Measurements from ENCODE around the gene PDE6D. TPM values are rescaled to one million over a fixed set of nuclear protein-coding genes. Genes with fewer than 3 reads are reported as not detected.
"Not testable (repeated sequence)": the region's sequence is repeated elsewhere in the genome, so short reads cannot be mapped to it uniquely, and the experiment has no call there.

PDE6D gene
- total and polyA plus RNA-seq, 8 donors: 1.7 to 29.4 (median 24.1) TPM; not detected in 1

DNA sequence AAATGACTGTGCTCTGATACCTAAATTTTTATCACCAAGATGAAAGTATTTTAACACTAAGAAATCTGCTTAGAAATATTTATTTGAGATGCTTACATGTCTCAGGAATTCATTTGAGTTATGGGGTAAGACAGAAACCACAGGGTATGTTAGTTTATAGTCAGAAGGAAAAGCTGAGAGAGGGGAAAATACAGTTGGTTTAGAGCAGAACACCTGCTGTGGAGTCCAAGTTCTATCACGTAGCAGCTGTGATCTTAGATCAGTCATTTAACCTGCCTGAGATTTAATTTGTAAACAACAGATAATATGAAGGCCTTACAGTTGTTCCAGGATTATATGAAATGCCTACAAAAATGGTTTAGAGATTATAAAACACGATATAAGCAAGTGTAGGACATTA, 29.0 kb downstream of the PDE6D start:
- no peaks in the 10 kb centered on the region for H3K4me1 ChIP-seq
- no peak overlapping the region for H3K27ac ChIP-seq
- H3K9me3 ChIP-seq: no peaks in the 10 kb centered on the region
- no peaks in the 10 kb centered on the region for H3K27me3 ChIP-seq
- intact Hi-C loops (cut with DNase I; ENCODE audit: low total_unique reads): no loop called here
- TF ChIP-seq POLR2A (IDR thresholded peaks at IDR 0.05) (no peak), POLR2AphosphoS5 (IDR thresholded peaks at IDR 0.05) (no peak), EP300 (IDR thresholded peaks at IDR 0.05) (no peak)
- TF ChIP-seq, protein P1, sequence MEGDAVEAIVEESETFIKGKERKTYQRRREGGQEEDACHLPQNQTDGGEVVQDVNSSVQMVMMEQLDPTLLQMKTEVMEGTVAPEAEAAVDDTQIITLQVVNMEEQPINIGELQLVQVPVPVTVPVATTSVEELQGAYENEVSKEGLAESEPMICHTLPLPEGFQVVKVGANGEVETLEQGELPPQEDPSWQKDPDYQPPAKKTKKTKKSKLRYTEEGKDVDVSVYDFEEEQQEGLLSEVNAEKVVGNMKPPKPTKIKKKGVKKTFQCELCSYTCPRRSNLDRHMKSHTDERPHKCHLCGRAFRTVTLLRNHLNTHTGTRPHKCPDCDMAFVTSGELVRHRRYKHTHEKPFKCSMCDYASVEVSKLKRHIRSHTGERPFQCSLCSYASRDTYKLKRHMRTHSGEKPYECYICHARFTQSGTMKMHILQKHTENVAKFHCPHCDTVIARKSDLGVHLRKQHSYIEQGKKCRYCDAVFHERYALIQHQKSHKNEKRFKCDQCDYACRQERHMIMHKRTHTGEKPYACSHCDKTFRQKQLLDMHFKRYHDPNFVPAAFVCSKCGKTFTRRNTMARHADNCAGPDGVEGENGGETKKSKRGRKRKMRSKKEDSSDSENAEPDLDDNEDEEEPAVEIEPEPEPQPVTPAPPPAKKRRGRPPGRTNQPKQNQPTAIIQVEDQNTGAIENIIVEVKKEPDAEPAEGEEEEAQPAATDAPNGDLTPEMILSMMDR (IDR thresholded peaks at IDR 0.05): no peak
- no peak overlapping the region for H3K4me3 ChIP-seq
- WGBS, 5 donors: 58 to 72% (median 66%) methylated on average over 2 of the region's 2 CpGs
- no peak for DNase-seq
- no peaks in the 10 kb centered on the region for H3K36me3 ChIP-seq

DNA sequence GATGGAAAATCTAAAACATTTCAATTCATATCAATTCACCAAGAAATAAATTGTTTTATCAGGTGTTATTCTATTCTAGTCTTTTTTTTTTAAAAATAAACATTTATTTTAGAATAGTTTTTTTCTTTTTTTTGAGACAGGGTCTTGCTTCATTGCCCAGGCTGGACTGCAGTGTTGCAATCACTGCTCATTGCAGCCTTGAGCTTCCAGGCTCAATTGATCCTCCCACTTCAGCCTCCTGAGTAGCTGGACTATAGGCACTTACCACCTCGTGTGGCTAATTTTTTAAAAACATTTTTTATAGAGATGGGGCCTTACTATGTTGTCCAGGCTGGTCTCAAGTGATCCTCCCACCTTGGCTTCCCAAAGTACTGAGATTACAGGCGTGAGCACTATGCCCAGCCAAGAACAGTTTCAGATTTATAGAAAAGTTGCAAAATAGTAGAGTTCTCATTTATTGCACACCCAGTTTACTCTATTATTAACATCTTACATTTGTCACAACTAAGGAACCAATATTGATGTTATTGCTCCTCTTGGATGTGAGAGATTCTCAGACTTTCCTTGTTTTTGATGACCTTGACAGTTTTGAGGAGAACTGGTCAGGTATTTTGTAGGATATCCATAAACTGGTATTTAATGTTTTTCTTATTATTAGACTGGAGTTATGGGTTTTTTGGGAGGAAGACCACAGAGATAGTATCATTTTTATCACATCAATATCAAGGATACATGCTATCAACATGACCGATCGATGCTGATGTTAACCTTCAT, 29.9 kb downstream of the PDE6D start:
- TF ChIP-seq, protein P1 (IDR thresholded peaks at IDR 0.05): no peak
- TF ChIP-seq POLR2AphosphoS5 (IDR thresholded peaks at IDR 0.05) (no peak), POLR2A (IDR thresholded peaks at IDR 0.05) (no peak), EP300 (IDR thresholded peaks at IDR 0.05) (no peak)
- Histone ChIP-seq H3K4me1 (no peaks in the 10 kb centered on the region), H3K4me3 (no peak overlapping the region), H3K36me3 (no peaks in the 10 kb centered on the region), H3K9me3 (no peaks in the 10 kb centered on the region), H3K27me3 (no peaks in the 10 kb centered on the region), H3K27ac (no peak overlapping the region)
- intact Hi-C loops (cut with DNase I; ENCODE audit: low total_unique reads): no loop called here
- 92 to 96% (median 94%) methylated on average over 4 of the region's 4 CpGs for WGBS, 5 donors
- no peak for DNase-seq

DNA sequence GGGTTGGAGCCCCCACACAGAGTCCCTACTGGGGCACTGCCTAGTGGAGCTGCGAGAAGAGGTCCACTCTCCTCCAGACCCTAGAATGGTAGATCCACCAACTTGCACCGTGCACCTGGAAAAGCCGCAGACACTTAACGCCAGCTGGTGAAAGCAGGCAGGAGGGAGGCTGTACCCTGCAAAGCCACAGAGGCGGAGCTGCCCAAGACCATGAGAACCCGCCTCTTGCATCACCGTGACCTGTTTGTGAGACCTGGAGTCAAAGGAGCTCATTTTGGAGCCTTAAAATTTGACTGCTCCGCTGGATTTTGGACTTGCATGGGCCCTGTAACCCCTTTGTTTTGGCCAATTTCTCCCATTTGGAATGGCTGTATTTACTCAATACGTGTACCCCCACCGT, 32.1 kb downstream of the PDE6D start:
- H3K27ac ChIP-seq; H3K36me3 ChIP-seq; DNase-seq; H3K4me3 ChIP-seq; H3K9me3 ChIP-seq; intact Hi-C loops (cut with DNase I; ENCODE audit: low total_unique reads); H3K27me3 ChIP-seq; H3K4me1 ChIP-seq: not testable (repeated sequence)
- WGBS, 5 donors: 90 to 98% (median 93%) methylated on average over 6 to 10 of the region's 10 CpGs

DNA sequence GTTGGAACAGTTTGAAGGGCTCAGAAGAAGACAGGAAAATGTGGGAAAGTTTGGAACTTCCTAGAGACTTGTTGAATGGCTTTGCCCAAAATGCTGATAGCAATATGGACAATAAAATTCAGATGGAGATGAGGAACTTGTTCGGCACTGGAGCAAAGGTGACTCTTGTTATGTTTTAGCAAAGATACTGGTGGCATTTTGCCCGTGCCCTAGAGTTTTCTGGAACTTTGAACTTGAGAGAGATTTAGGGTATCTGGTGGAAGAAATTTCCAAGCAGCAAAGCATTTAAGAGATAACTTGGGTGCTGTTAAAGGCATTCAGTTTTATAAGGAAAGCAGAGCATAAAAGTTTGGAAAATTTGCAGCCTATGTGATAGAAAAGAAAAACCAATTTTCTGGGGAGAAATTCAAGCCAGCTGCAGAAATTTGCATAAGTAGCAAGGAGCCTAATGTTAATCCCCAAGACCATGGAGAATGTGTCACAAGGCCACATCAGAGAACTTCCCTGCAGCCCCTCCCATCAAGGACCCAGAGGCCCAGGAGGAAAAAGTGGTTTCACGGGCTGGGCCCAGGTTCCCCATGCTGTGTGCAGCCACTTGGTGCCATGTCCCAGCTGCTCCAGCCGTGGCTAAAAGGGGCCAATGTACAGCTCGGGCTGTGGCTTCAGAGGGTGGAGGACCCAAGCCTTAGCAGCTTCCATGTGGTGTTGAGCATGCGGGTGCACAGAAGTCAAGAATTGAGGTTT, 32.8 kb downstream of the PDE6D start:
- H3K27ac ChIP-seq; H3K36me3 ChIP-seq; H3K9me3 ChIP-seq; DNase-seq; H3K27me3 ChIP-seq; H3K4me1 ChIP-seq; intact Hi-C loops (cut with DNase I; ENCODE audit: low total_unique reads); H3K4me3 ChIP-seq: not testable (repeated sequence)
- 80 to 85% (median 82%) methylated on average over 6 of the region's 6 CpGs for WGBS, 5 donors

DNA sequence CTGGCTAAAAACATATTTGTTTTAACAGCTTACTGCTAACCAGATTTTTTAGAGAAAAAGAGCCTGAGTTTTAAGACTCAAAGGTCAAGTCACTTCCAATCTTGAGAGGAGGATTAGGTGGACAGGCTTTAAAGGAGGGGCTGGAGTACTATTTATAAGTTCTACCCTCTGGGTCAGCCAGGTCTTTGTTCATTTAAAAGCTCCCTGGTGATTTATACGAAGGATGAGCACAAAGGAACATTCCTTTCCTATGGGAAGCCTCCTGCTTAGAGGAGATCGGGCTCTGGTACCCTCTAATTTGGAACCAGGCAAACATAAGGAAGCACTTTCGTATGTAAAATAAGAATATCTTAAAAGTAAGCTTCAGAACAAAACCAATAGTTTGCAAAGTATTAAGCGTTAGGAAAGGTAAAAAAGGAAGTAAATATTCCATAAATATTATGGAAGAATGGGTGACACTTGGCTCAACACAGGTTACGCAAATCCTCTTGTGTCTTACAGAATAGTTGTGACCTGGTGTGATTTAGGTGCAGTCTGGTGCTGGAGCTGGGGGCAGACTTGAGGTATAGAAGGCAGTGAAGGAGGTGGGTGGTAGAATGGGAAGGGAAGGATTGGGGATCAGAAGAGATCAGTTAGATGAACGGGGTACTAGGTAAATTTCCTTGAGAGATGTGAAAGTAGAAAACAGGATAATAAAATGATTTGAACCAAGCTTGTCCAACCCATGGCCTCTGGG, 35.6 kb downstream of the PDE6D start:
- intact Hi-C loops (cut with DNase I; ENCODE audit: low total_unique reads): no loop called here
- no peak for DNase-seq
- whole genome bisulfite sequencing, 5 donors: 74 to 84% (median 77%) methylated on average over 6 of the region's 6 CpGs
- no peak for TF ChIP-seq EP300 (IDR thresholded peaks at IDR 0.05)
- TF ChIP-seq POLR2AphosphoS5 (IDR thresholded peaks at IDR 0.05): no peak
- no peak for TF ChIP-seq POLR2A (IDR thresholded peaks at IDR 0.05)
- TF ChIP-seq, protein P1 (IDR thresholded peaks at IDR 0.05): no peak
- Histone ChIP-seq H3K4me3 (no peak overlapping the region), H3K4me1 (no peaks in the 10 kb centered on the region), H3K36me3 (no peaks in the 10 kb centered on the region), H3K9me3 (no peaks in the 10 kb centered on the region), H3K27ac (no peak overlapping the region), H3K27me3 (no peaks in the 10 kb centered on the region)
